Transverse colon (tissue), 4 donors: ENCODE measurements around the gene MAN2C1.

Source experiments
- CTCF ChIP-seq, 5 experiments: fragments of 200-600 bp in 3 of 5; fragments of 450-650 bp in 2 of 5; sonication (generic) in 3 of 5; IDR thresholded peaks; 1 replicate in 2 of 5; 2 replicates in 3 of 5; pipeline ENCODE4 v1.5.1; 2016 to 2017; ENCODE audit warnings: antibody characterized with exemption in 5 of 5, inconsistent platforms in 3 of 5, mild to moderate bottlenecking in 2 of 5, moderate library complexity in 1 of 5
- POLR2AphosphoS5 ChIP-seq, 3 donors: sonication (generic); formaldehyde crosslinking; IDR thresholded peaks; one replicate each; pipeline ENCODE4 v1.6.1; 2016; ENCODE audit warnings: antibody characterized with exemption in 3 of 3

GRCh38 chr15:75410196-75410595, 41.8 kb upstream of the MAN2C1 start:
- TF ChIP-seq CTCF (IDR thresholded peaks at IDR 0.05), result no peak
- no peak for TF ChIP-seq POLR2AphosphoS5 (IDR thresholded peaks at IDR 0.05)
